Spinal cord (tissue), 10 donors: Measurements from ENCODE around the gene ZNF608. TPM values are rescaled to one million over a fixed set of nuclear protein-coding genes. Genes with fewer than 3 reads are reported as not detected.

Source experiments
- DNase-seq, 6 donors: peaks; one replicate each; pipeline versions ENCODE4 v3.0.0 to v3.0.0-alpha.2; 2013 to 2015; ENCODE audit warnings: low spot score in 6 of 6, low read depth in 4 of 6
- H3K27ac ChIP-seq: one replicate; pipeline ENCODE4 v1.5.1; 2013; ENCODE audit warnings: low read depth, low read length, control low read depth
- H3K27me3 ChIP-seq: one replicate; pipeline ENCODE4 v1.6.1; 2013; ENCODE audit warnings: low read length; ENCODE audit not compliant: control insufficient read depth, insufficient read depth
- H3K36me3 ChIP-seq: one replicate; pipeline ENCODE4 v1.6.1; 2013; ENCODE audit warnings: low read length; ENCODE audit not compliant: control insufficient read depth, insufficient read depth
- H3K4me1 ChIP-seq: one replicate; pipeline ENCODE4 v1.6.1; 2013; ENCODE audit warnings: low read length; ENCODE audit not compliant: control insufficient read depth, insufficient read depth
- H3K4me3 ChIP-seq: one replicate; pipeline ENCODE4 v1.5.1; 2013; ENCODE audit warnings: low read depth, low read length, control low read depth
- H3K9me3 ChIP-seq: one replicate; pipeline ENCODE4 v1.6.1; 2013; ENCODE audit warnings: low read length; ENCODE audit not compliant: control insufficient read depth, insufficient read depth
- WGBS: methylation state at CpG from one replicate; pipeline ENCODE4 v1.1.5; 2013; ENCODE audit warnings: missing lambda C conversion rate; ENCODE audit not compliant: insufficient coverage; 5-methylcytosine and 5-hydroxymethylcytosine counted together
- polyA plus RNA-seq, 2 donors: library from polyadenylated mRNA; unstranded; fragments of 120-200 nt; gene quantifications; one replicate each; pipeline ENCODE4 v1.2.1, GENCODE V29; 2013; ENCODE audit not compliant: insufficient read length in 2 of 2
- total RNA-seq, 2 donors: library from RNA; depleted of rRNA in 1 of 2; stranded (reverse); fragments of 120-200 nt in 1 of 2; fragments of >200 nt in 1 of 2; gene quantifications; one replicate each; pipeline versions ENCODE4 v1.2.3 to v1.2.4, GENCODE V29; 2013 to 2014
- donor health status: healthy.

The ZNF608 gene
- total and polyA plus RNA-seq, 4 donors = 45.5 to 81.7 (median 64.8) TPM

DNA sequence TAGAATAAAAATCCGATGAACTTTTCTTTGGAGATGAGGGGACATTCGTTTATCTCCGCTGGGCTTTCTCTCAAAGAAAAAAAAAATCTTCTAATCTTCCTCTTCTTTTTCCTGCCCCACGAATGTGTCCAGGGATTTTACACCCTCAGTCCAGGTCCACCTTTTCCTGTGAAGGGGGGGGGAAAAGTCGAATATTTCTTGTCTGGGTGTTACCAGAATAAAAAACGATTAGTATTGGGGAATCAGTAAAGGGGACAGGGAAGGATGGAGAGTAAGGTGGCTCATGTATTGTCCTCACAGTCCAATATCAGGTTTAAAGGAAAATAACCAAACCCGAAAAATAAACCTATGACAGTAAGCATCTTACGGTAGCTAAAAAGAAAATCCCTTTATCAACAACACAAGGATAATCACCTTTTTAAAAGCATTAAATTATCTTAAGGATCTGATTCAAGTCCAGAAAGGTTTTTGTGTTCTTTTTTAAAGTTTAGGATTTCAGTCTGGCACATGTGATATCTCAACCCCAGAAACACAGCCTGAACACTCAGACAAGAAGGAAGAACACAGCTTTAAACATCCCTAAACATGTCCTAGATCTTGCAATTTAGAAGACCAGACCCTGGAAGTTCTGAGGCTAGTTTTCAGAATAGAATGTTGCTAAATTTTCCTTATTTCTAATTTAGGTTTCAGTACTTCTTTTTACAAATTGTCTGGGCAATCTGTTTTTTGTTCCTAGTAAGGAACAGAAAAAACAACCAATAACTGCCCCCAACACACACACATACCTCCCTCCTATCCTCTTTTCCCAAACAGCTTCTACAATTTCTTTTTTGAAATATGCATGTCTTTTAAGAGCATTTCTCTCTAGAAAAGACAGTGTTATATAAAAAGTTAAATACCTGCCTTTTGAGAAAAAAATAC lies 1.2 kb downstream of the ZNF608 start:
- no CpG with 5 or more reads among the region's 8 CpGs for WGBS
- peak overlapping the region; percentile 98 for H3K27ac ChIP-seq
- H3K36me3 ChIP-seq = peaks cover 4% of the 10 kb centered on the region
- peak overlapping the region; percentile 94 for H3K4me3 ChIP-seq
- H3K4me1 ChIP-seq = peaks cover 6% of the 10 kb centered on the region
- no peaks in the 10 kb centered on the region for H3K9me3 ChIP-seq
- peak in 2 of 6 donors; percentile 68 to 81 for DNase-seq
- H3K27me3 ChIP-seq = no peaks in the 10 kb centered on the region

DNA sequence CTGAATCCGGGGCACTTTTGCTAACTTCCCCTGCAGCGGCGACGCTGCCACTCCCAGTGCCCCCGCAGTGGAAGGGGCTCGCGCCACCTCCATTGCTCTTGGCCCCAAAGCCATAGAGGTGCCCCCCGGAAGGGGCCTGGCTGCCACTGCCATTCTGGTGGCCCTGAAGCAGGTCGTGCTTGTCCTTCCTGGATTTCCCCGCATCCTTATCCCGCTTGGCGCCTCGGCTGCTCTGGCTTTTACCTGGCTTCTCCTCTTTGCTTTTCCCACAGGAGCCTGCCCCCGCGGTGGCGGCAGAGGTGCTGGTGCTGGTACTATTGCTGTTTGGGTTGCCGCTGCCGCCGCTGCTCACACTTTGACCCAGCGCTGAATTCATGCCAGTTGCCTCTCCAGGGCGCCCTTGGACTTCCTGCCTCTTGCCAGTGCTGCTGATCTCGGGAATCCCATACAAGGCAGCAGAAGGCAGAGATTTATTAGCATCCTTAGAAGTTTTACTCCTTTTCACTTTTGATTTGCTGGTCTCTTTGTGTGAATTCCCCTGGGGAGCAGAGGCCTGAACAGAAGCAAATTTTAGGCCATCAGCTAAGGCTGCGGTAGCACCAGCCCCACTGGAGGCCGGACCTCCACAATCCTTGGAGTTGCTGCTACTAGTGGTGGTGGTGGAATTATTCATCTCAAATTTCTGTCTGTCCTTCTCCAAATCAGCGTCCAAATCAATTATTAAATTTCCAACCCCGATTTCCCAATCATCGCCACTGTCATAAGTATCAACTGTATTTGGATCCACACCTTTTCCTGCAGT lies 2.1 kb downstream of the ZNF608 start:
- peak overlapping the region; percentile 94 for H3K4me3 ChIP-seq
- DNase-seq = peak in 2 of 6 donors; percentile 82 to 87
- whole genome bisulfite sequencing = 2% methylated on average over 24 of the region's 27 CpGs
- peaks cover 6% of the 10 kb centered on the region for H3K4me1 ChIP-seq
- H3K27me3 ChIP-seq = no peaks in the 10 kb centered on the region
- H3K36me3 ChIP-seq = peaks cover 4% of the 10 kb centered on the region
- H3K9me3 ChIP-seq = no peaks in the 10 kb centered on the region
- H3K27ac ChIP-seq = peak overlapping the region; percentile 98

DNA sequence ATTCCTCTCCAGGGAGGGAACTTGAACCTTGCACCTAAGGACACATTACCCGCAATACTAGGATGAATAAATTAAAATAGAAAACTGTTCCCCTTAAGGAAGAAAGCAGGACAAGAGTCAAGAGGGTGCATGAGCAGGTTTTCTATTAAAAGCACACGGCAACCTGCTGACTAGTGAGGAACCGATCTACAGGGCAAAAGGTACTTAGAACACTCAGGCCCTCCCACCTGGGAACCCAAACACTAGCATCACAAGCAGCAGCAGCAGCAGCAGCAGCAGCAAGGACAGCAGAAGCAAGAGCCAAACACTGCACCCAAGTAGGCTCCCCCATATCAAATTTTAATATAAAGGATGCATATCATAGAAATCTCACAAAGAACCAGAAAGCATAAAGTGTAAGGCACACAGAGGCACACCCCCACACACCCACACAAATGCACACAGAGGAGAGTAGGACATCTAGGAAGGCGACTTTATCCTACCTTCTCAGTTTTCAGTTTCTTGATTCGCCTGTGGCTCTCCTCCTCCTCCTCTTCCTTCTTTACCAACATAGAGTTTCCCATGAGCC lies 2.8 kb downstream of the ZNF608 start:
- Histone ChIP-seq H3K27me3 (no peaks in the 10 kb centered on the region), H3K36me3 (peaks cover 4% of the 10 kb centered on the region), H3K9me3 (no peaks in the 10 kb centered on the region), H3K4me1 (peaks cover 6% of the 10 kb centered on the region), H3K4me3 (peak overlapping the region; percentile 94), H3K27ac (peak overlapping the region; percentile 98)
- DNase-seq = peak in 2 of 6 donors; percentile 66 to 87
- 2% methylated on average over 4 of the region's 5 CpGs for WGBS

DNA sequence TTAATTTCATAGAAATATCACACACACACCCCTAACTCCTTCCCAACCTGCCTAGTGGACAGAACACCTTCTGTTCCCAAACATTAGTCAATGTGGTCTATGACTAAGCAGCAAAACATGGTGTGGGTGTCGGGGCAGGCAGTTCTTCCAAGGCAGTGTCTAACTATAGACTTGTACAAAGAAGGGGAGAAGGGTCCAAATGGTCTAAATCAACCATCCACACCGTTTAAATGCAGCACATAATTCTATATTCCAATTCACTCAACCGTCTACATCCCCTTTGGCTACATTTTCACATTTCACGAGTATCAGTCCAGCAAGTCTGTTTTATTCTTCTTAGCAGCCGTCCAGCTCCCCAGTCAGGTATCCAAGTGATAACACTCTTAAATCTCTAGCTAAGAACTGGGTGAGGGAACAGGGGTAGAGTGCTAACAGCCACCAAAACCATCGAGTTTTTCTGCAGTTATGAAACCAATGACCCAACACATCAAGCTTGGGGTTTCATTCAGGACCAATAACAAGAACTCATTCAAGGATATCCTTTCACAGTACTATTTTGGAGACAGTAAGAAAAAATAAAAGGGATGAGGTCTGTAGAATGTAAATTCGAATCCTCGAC lies 3.3 kb downstream of the ZNF608 start:
- peak overlapping the region; percentile 94 for H3K4me3 ChIP-seq
- H3K27me3 ChIP-seq = no peaks in the 10 kb centered on the region
- H3K36me3 ChIP-seq = peaks cover 4% of the 10 kb centered on the region
- no peaks in the 10 kb centered on the region for H3K9me3 ChIP-seq
- H3K27ac ChIP-seq = peak overlapping the region; percentile 98
- WGBS = 0% methylated on average over 1 of the region's 8 CpGs
- DNase-seq = peak in 2 of 6 donors; percentile 68 to 81
- peaks cover 6% of the 10 kb centered on the region for H3K4me1 ChIP-seq

DNA sequence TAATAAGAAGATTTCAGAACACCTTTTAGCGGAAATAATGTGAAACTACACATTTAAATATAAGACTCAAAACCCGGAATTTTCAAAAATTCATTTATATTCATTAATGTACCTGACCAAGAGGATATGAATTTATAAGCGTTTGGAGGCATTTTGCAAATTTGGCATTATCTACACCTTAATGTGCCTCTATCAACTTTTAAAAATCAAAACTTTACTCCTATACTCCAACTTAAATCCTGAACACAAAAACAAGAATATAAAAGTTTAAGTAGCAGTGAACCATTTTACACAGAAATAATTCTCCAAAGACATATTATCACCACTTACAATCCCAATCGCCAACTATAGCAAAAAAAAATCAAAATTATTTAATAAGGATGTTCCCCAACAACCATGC lies 3.9 kb downstream of the ZNF608 start:
- no CpG with 5 or more reads among the region's 4 CpGs for WGBS
- H3K27me3 ChIP-seq = no peaks in the 10 kb centered on the region
- H3K9me3 ChIP-seq = no peaks in the 10 kb centered on the region
- H3K4me3 ChIP-seq = peak overlapping the region; percentile 94
- peaks cover 3% of the 10 kb centered on the region for H3K4me1 ChIP-seq
- H3K36me3 ChIP-seq = peaks cover 4% of the 10 kb centered on the region
- H3K27ac ChIP-seq = peak overlapping the region; percentile 98
- DNase-seq = no peak

DNA sequence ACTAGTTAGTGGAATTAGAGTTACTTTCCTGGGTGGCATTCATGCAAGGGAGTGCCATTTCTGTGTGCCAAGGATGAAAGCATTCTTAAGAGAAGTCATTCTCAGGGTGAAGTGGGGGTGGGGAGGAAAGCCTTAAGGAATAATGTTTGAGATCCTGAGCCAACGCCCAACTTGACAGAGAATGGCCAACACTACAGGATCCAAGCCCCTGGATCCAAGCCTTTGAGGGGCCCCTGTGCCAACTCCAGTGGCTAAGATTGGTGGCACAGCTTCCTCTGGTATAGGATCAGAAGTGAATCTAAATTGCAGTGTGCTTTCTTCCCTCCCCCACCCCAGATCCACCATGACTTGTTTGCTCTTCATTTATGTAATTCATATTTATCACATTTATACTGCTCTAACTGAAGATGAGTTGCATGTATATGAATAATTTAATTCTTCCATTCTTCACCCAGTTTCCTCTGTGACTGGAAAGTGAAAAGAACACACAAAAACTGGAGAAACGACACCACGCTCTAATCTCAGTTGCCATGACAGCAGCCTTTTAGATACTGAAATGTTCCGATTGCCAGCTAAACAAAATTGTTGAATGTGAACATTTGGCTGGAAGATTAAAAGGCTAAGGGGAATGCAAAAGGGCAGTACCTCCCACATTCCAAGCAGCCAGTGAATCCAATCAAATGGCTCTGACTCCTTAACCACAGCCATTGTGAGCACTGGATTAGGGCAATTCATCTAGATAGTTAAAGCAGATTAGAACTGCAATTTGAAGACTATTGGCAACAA lies 4.5 kb downstream of the ZNF608 start:
- DNase-seq = peak in 3 of 6 donors; percentile 68 to 95 (median 94)
- 10% methylated on average over 1 of the region's 4 CpGs for WGBS
- no peaks in the 10 kb centered on the region for H3K27me3 ChIP-seq
- H3K36me3 ChIP-seq = peaks cover 4% of the 10 kb centered on the region
- peaks cover 3% of the 10 kb centered on the region for H3K4me1 ChIP-seq
- H3K9me3 ChIP-seq = no peaks in the 10 kb centered on the region
- peak overlapping the region; percentile 94 for H3K4me3 ChIP-seq
- H3K27ac ChIP-seq = peak overlapping the region; percentile 98

DNA sequence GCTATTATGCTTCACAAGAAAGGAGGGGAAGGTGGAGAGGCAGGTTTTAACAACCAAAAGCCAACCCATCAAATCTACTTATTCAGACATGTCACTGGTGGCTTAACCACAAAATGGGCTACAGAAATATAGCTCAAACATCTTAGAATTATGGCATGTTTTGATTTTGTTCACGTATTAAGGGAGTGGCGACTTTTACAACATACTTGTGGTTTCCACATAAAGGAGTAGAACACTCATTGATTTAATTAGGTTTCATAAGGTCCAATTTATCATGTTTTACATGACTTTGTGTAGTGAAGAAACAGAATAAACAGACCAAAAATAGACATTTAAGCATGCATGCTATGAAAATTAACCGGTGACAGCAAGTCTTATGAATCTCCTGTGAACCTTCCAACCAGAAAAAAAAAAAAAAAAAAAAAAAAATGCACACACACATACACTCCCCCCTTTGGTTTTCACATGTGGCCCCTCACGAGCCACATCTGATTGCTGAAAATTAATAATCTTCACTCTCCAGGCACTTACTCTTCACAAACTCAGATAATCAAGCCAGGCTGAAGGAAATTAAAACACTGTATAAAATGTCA lies 5.4 kb downstream of the ZNF608 start:
- peak overlapping the region; percentile 98 for H3K27ac ChIP-seq
- peak in 2 of 6 donors; percentile 51 to 71 for DNase-seq
- no peaks in the 10 kb centered on the region for H3K9me3 ChIP-seq
- WGBS = 57% methylated on average over 1 of the region's 4 CpGs
- H3K4me3 ChIP-seq = peak overlapping the region; percentile 94
- H3K27me3 ChIP-seq = no peaks in the 10 kb centered on the region
- H3K4me1 ChIP-seq = peaks cover 3% of the 10 kb centered on the region
- peaks cover 4% of the 10 kb centered on the region for H3K36me3 ChIP-seq

DNA sequence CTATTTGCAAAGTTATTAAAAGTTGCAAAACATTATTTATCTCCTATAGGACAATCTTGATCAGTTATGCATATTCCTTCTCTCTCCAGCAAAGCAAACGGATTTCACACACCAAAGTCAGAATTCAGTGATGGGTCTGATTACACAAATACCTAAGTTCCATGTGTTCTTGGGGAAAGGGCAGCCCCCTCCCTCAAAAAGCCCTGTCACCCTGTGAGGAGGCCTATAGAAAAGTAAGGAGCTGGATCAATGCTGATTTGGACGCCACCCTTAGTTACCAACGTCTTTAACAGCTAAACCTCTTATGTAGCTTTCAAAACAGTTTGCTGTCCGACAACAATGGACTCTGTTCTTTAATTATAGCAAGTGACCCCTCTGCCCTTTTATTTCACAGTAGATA lies 6.4 kb downstream of the ZNF608 start:
- Histone ChIP-seq H3K4me3 (peak overlapping the region; percentile 9), H3K27ac (peak overlapping the region; percentile 98), H3K36me3 (peaks cover 4% of the 10 kb centered on the region), H3K27me3 (no peaks in the 10 kb centered on the region), H3K9me3 (no peaks in the 10 kb centered on the region), H3K4me1 (peaks cover 3% of the 10 kb centered on the region)
- no CpG with 5 or more reads among the region's 4 CpGs for WGBS
- peak in 1 of 6 donors; percentile 52 for DNase-seq
